Suprapubic skin (tissue), 4 donors: ENCODE measurements around the gene IMMP2L.

Source experiments
- CTCF ChIP-seq, 2 donors: fragments of 200-600 bp in 1 of 2; fragments of 450-650 bp in 1 of 2; sonication (generic) in 1 of 2; IDR thresholded peaks; one replicate each; pipeline ENCODE4 v1.5.1; 2016 to 2019; ENCODE audit warnings: antibody characterized with exemption in 2 of 2, mild to moderate bottlenecking in 1 of 2, moderate library complexity in 1 of 2
- EP300 ChIP-seq: sonication (generic); formaldehyde crosslinking; IDR thresholded peaks from one replicate; pipeline ENCODE4 v1.6.1; 2017; ENCODE audit warnings: antibody characterized with exemption
- POLR2A ChIP-seq, 2 donors: fragments of 450-650 bp; IDR thresholded peaks; one replicate each; pipeline ENCODE4 v1.6.1; 2017; ENCODE audit warnings: antibody characterized with exemption in 2 of 2, mild to moderate bottlenecking in 2 of 2, moderate library complexity in 2 of 2
- POLR2AphosphoS5 ChIP-seq, 3 donors: sonication (generic); formaldehyde crosslinking; IDR thresholded peaks; one replicate each; pipeline ENCODE4 v1.6.1; 2017; ENCODE audit warnings: antibody characterized with exemption in 3 of 3

- TF ChIP-seq CTCF (IDR thresholded peaks at IDR 0.05) (no peak), POLR2A (IDR thresholded peaks at IDR 0.05) (no peak), POLR2AphosphoS5 (IDR thresholded peaks at IDR 0.05) (peak in 1 of 3 donors; percentile 68), EP300 (no peak)
Measured at GRCh38 chr7:111198255-111198654, 364.0 kb downstream of the IMMP2L start.
